BLaER1 treated with 17β-estradiol and CSF1 and Interleukin-3, amounts not matched to agents 10 nM and 100 nM (cell line): ENCODE measurements around the gene SKIDA1.
A peak's percentile ranks its signal among the peaks of the same experiment; 100 is the strongest.

Source experiments
- H3K27ac ChIP-seq, 11 experiments: shearing (Covaris generic); formaldehyde crosslinking; 2 replicates each; pipeline ENCODE4 v1.8.1; 2022
- H3K27me3 ChIP-seq, 11 experiments: shearing (Covaris generic); formaldehyde crosslinking; 2 replicates each; pipeline ENCODE4 v1.8.1; 2022
- H3K36me3 ChIP-seq, 11 experiments: shearing (Covaris generic); formaldehyde crosslinking; 2 replicates each; pipeline ENCODE4 v1.8.1; 2022
- H3K4me1 ChIP-seq, 10 experiments: shearing (Covaris generic); formaldehyde crosslinking; 2 replicates each; pipeline ENCODE4 v1.8.1; 2022
- H3K4me2 ChIP-seq, 11 experiments: shearing (Covaris generic); formaldehyde crosslinking; 2 replicates each; pipeline ENCODE4 v1.8.1; 2022
- H3K4me3 ChIP-seq, 10 experiments: shearing (Covaris generic); formaldehyde crosslinking; 2 replicates each; pipeline ENCODE4 v1.8.1; 2022
- H3K9ac ChIP-seq, 11 experiments: shearing (Covaris generic); formaldehyde crosslinking; 2 replicates each; pipeline ENCODE4 v1.8.1; 2022
- H3K9me3 ChIP-seq, 11 experiments: shearing (Covaris generic); formaldehyde crosslinking; replicated peaks in 1 of 11; 2 replicates each; pipeline ENCODE4 v1.8.1; 2022
- H4K20me1 ChIP-seq, 11 experiments: shearing (Covaris generic); formaldehyde crosslinking; 2 replicates each; pipeline ENCODE4 v1.8.1; 2022
- Cebpa-rat ChIP-seq, 11 experiments: shearing (Covaris generic); IDR thresholded peaks; 2 replicates each; pipeline ENCODE4 v1.8.1; 2022

The SKIDA1 gene

DNA sequence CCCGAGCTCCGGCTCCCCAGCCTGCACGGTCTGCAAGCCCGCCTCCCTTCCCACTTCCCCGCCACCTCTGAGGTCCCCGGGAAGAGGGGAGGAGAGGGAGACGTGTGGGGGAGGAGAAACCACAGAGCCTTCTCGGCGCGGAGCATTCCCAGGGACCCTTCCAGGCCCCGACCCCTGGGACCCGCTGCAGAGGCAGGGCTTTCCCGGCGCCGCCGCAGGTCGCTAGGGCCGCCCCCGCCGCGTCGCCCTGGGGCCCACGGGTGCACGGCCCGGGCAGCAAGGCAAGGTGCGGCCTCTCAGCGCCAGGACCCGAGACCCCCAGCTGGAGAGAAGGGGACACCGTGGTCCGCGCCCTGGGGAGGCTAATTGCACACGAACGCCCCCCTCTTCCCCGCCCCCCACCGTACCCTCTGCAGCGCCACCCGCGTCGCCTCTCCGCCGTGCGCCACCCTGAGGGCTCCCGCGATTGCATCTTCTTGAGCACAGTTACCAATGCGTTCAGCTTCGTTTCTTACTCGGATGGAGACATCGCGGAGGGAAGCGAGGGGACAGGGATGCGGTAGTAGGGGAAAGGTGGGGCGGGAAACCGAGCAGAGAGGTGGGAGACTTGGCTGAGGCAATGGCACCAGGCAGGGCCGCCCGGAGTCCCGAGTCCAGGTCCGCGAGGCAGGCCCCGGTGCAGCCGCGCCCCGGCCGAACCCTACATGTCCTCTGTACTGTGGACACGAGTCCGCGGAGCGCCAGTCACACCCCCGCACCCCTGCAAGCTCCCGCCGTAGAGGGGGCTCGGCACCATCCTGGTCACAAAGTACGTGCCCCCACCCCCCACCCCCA, 28.9 kb downstream of the SKIDA1 start:
- Histone ChIP-seq H3K4me3 (peak overlapping the region; percentile 55 to 74 (median 64)), H3K9me3 (peaks cover 0 to 12% (median 0%) of the 10 kb centered on the region in 11 experiments; a peak in 3 of 22 replicates), H4K20me1 (peaks cover 0 to 77% (median 55%) of the 10 kb centered on the region in 11 experiments; a peak in 18 of 22 replicates), H3K9ac (peak overlapping the region in 8 of 11 experiments; percentile 28 to 61 (median 44); a peak in 10 of 22 replicates), H3K4me1 (peaks cover 29 to 39% (median 32%) of the 10 kb centered on the region in 10 experiments), H3K36me3 (no peaks in the 10 kb centered on the region), H3K27ac (no peak overlapping the region), H3K4me2 (peak overlapping the region; percentile 95 to 100 (median 98)), H3K27me3 (peaks cover 100% of the 10 kb centered on the region in 11 experiments)
- no peak for TF ChIP-seq Cebpa-rat (IDR thresholded peaks at IDR 0.05)

DNA sequence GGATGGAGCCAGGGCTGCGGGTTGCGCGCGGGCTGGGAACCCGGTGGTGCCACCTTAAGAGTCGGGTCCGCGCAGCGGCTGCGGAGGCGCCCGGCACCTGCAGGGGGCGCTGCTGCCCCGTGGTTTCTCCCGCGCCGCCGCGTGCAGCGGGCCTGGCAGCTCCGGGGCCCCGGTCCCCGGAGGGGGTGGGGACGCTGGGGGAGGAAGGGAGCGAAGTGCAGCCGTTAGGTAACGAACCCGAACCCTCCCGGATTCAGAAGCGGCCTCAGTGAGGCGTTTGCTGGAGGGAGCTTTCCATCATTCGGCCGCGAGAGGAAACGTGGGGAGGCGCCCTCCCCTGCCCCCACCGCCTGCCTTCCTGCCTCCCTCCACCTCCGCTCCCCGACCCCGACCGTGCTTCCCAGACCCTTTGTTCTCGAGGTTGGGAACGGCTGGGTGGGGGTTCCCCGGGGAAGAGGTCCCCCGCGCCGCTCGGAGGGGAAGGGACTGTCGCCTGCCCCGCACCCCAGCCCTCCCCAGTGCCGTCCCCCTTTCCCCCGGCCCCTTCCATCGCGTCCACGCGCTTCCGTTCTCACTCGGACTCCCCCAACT, 29.6 kb downstream of the SKIDA1 start:
- peaks cover 0 to 12% (median 0%) of the 10 kb centered on the region in 11 experiments; a peak in 3 of 22 replicates for H3K9me3 ChIP-seq
- peak overlapping the region; percentile 55 to 74 (median 64) for H3K4me3 ChIP-seq
- peaks cover 94 to 100% (median 100%) of the 10 kb centered on the region in 11 experiments for H3K27me3 ChIP-seq
- H3K36me3 ChIP-seq, result no peaks in the 10 kb centered on the region
- peak overlapping the region in 8 of 11 experiments; percentile 28 to 61 (median 44); a peak in 10 of 22 replicates for H3K9ac ChIP-seq
- H3K4me1 ChIP-seq, result peaks cover 29 to 39% (median 32%) of the 10 kb centered on the region in 10 experiments
- H3K27ac ChIP-seq, result no peak overlapping the region
- no peak for TF ChIP-seq Cebpa-rat (IDR thresholded peaks at IDR 0.05)
- H3K4me2 ChIP-seq, result peak overlapping the region; percentile 95 to 100 (median 98)
- H4K20me1 ChIP-seq, result peaks cover 0 to 71% (median 51%) of the 10 kb centered on the region in 11 experiments; a peak in 18 of 22 replicates

DNA sequence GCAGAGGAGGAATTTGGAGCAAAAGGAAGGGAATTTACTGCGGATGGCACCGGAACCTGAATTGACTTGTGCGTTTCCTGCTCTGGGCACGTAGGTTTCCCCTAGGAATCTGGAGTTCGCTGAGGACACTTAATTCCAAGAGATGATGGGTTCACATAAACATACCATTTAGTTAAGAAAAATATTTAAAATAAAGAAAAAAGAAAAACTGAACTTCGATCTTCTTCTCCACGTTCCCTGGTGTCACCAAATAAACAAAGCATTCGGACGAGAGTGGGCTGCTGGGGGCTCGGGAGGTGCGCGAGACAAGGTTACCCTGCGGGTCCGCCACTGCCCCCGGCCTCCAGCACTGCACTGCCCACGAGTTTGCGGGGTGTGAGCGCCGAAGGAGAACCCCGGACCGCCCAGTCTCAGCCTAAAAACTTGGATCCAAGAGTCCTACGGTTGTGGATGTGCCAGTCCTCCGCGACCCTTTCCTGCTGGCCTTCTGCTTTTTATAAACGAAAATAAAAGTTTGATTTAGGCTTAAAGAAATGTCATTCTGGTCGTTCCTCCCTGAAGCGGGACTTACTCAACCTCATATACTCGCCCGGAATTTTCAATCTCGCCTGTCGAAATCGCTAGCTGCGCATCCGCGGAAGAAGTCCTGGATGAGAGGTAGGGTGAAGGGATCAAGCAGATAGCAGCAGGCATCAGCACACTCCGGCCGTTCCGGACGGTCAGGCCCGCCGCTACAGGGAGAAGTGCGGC, 30.3 kb downstream of the SKIDA1 start:
- peaks cover 0 to 64% (median 45%) of the 10 kb centered on the region in 11 experiments; a peak in 18 of 22 replicates for H4K20me1 ChIP-seq
- peaks cover 29 to 38% (median 31%) of the 10 kb centered on the region in 10 experiments for H3K4me1 ChIP-seq
- peak overlapping the region in 6 of 11 experiments; percentile 3 to 61 (median 14); a peak in 3 of 22 replicates for H3K9ac ChIP-seq
- no peaks in the 10 kb centered on the region for H3K36me3 ChIP-seq
- peak overlapping the region; percentile 95 to 100 (median 98) for H3K4me2 ChIP-seq
- peaks cover 0 to 12% (median 0%) of the 10 kb centered on the region in 11 experiments; a peak in 3 of 22 replicates for H3K9me3 ChIP-seq
- peak overlapping the region; percentile 55 to 74 (median 64) for H3K4me3 ChIP-seq
- H3K27me3 ChIP-seq, result peaks cover 87 to 100% (median 97%) of the 10 kb centered on the region in 11 experiments
- TF ChIP-seq Cebpa-rat (IDR thresholded peaks at IDR 0.05), result no peak
- H3K27ac ChIP-seq, result no peak overlapping the region

DNA sequence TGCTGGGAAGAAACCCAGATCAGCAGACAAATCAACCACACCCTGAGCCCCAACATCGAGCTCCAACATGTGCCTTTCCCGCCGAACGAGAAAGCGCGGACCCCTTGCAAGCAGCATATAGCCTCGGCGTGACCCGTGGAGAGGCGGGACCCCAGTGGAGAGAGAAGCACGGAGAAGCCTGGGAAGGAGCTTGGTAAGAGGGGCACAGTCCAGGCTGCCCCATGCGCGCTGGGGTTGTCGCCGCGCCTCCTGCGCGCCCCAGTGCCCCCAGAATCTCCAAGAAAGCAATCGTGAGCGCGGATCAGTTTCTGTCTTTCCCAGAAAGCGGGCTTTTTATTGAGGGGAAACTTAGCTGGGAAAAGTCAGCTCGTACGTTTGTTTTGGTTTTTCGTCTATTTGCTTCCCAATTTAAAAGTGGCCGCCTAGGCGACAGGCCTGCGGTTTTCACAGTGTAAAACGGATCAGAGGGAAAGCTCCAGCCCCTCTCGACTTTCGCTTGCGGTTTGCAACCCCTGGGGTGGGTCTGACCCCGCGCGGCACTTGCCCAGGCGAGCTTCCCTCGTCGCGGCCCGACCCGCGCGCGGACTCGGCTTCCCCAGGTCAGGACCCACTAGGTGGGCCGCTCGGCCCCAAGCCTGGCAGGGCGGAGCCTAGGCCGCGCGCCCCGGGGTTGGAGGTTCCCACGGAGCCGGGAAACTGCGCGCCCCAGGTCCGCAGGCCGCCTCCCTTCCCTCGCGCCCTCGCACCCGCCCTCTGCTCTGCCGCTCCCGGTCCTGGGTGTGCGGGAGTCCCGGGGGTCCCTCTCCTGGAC, 31.1 kb downstream of the SKIDA1 start:
- H3K36me3 ChIP-seq, result no peaks in the 10 kb centered on the region
- H3K9me3 ChIP-seq, result peaks cover 0 to 5% (median 0%) of the 10 kb centered on the region in 11 experiments; a peak in 3 of 22 replicates
- H4K20me1 ChIP-seq, result peaks cover 0 to 57% (median 37%) of the 10 kb centered on the region in 11 experiments; a peak in 18 of 22 replicates
- peak overlapping the region; percentile 55 to 74 (median 64) for H3K4me3 ChIP-seq
- no peak for TF ChIP-seq Cebpa-rat (IDR thresholded peaks at IDR 0.05)
- H3K9ac ChIP-seq, result peak overlapping the region in 6 of 11 experiments; percentile 3 to 38 (median 9); a peak in 5 of 22 replicates
- peaks cover 80 to 98% (median 90%) of the 10 kb centered on the region in 11 experiments for H3K27me3 ChIP-seq
- no peak overlapping the region for H3K27ac ChIP-seq
- peak overlapping the region; percentile 95 to 100 (median 98) for H3K4me2 ChIP-seq
- peaks cover 25 to 36% (median 31%) of the 10 kb centered on the region in 10 experiments for H3K4me1 ChIP-seq

DNA sequence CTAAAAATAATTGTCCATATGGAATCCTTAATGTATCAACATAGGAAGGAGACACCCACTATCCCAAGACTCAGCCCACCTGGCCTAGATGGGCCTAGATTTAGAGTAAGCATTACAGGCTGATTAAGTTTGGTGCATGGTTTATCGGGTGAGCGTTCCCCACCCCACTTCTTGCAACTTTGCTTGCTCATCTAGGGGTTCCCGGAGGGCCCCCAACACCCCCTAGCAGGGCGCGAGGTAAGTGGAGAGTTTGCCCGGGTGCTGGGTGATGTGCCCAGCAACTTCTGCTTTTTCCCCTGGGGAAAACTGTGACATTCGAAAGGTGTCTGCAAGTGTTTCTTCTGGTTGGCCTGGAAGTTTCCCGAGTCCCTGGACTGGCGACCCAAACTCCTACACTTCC, 31.7 kb downstream of the SKIDA1 start:
- Histone ChIP-seq H3K4me3 (peak overlapping the region in 7 of 10 experiments; percentile 55 to 74 (median 65); a peak in 10 of 20 replicates), H3K9me3 (peaks cover 0 to 3% (median 0%) of the 10 kb centered on the region in 11 experiments; a peak in 1 of 22 replicates), H3K4me1 (peaks cover 29 to 37% (median 31%) of the 10 kb centered on the region in 10 experiments), H3K9ac (no peak overlapping the region), H3K27me3 (peaks cover 73 to 92% (median 85%) of the 10 kb centered on the region in 11 experiments), H3K4me2 (peak overlapping the region; percentile 95 to 100 (median 98)), H3K27ac (no peak overlapping the region), H4K20me1 (peaks cover 0 to 50% (median 34%) of the 10 kb centered on the region in 11 experiments; a peak in 18 of 22 replicates), H3K36me3 (no peaks in the 10 kb centered on the region)
- no peak for TF ChIP-seq Cebpa-rat (IDR thresholded peaks at IDR 0.05)

DNA sequence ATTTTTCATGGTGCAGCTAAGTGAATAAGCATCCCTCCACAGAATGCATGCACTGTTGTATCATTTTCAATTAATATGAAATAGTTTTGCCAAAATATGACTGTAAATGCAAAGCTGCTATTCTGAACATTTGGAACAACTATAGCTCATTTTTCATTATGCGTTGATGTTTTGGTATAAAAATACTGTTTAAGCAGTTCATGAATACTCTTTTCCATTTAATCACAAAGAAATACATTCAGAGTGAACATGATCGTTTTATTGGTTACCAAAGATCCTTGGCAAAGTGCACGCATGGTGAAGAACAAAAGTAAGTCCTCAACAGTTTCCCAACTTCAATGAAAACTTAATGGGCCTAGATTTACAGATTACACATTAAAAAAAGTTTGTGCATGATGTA, 33.1 kb downstream of the SKIDA1 start:
- Histone ChIP-seq H3K9ac (no peak overlapping the region), H3K9me3 (peaks cover 0 to 3% (median 0%) of the 10 kb centered on the region in 11 experiments; a peak in 1 of 22 replicates), H3K4me2 (no peak overlapping the region), H3K36me3 (no peaks in the 10 kb centered on the region), H4K20me1 (peaks cover 0 to 37% (median 33%) of the 10 kb centered on the region in 11 experiments; a peak in 18 of 22 replicates), H3K4me3 (no peak overlapping the region), H3K27ac (no peak overlapping the region), H3K4me1 (peaks cover 29 to 43% (median 32%) of the 10 kb centered on the region in 10 experiments), H3K27me3 (peaks cover 60 to 79% (median 71%) of the 10 kb centered on the region in 11 experiments)
- TF ChIP-seq Cebpa-rat (IDR thresholded peaks at IDR 0.05), result no peak

DNA sequence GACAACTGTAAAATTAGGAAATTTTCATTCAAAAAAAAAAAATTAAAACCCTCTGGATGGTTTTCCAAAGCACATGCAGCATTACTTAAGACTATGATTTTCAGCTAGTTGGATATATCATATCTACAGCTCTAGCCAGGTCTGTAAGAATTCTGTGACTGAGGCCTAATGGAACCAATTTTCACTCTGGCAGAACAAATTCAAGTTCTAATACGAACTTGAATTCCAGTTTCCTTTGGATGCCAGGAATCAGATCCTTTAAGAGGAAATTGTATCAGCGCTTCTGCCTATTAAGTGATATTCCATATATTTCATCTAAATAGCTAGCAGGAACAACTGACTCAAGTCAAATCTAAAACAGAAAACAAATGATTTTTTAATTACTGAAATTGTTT, 34.8 kb downstream of the SKIDA1 start:
- Histone ChIP-seq H3K9me3 (peaks cover 0 to 3% (median 0%) of the 10 kb centered on the region in 11 experiments; a peak in 1 of 22 replicates), H3K27ac (no peak overlapping the region), H3K4me3 (no peak overlapping the region), H3K4me2 (no peak overlapping the region), H3K9ac (no peak overlapping the region), H3K4me1 (peaks cover 18 to 30% (median 19%) of the 10 kb centered on the region in 10 experiments), H3K36me3 (no peaks in the 10 kb centered on the region), H4K20me1 (peaks cover 0 to 24% (median 20%) of the 10 kb centered on the region in 11 experiments; a peak in 17 of 22 replicates), H3K27me3 (peaks cover 43 to 61% (median 54%) of the 10 kb centered on the region in 11 experiments)
- TF ChIP-seq Cebpa-rat (IDR thresholded peaks at IDR 0.05), result no peak
